Stimulated activated naive CD8-positive, alpha-beta T cell treated with anti-CD3 and anti-CD28 coated beads, Interleukin-15, Interleukin-2, amounts not matched to agents 100 U/mL and 50 U/mL, for 24 hours (primary cell): Measurements from ENCODE around the gene CYBA.

Experiments used
- ATAC-seq: fragments of 150-1000 bp; cut with Tn5 transposase; one replicate; pipeline ENCODE4 v1.10.0; 2021
- DNase-seq: peaks from one replicate; pipeline ENCODE4 v3.0.0; 2021

The CYBA gene

DNA sequence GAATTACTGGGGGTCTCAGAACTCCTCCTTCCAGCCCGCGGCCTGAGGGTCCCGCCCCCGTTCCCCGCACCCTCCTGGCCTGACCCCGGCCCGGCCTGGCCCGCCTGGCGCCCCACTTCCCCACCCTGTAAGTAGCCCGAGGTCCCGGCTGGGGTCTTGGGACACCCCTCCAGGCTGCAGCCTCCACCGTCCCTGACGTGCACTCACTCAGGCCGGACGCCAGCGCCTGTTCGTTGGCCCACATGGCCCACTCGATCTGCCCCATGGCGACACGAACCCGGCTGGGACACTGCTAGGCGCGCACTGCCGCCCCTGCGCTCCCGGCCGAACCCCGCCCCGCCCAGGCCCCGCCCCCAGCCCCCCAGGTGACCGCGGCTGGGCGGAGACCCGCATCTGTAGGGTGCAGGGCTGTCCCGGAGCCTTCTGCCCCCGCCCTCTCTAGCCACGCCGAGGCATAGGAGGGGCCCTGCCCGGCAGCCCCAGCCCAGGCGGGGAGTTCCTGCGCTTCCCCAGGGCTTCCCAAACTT is at the start of gene CYBA:
Gene CYBA, minus strand, starts transcription at position 305 of the 527 bp plus-strand sequence. Its CDS starts 40 bp downstream, at position 265.
- peak; percentile 92 for ATAC-seq
- DNase-seq, result peak; percentile 90

DNA sequence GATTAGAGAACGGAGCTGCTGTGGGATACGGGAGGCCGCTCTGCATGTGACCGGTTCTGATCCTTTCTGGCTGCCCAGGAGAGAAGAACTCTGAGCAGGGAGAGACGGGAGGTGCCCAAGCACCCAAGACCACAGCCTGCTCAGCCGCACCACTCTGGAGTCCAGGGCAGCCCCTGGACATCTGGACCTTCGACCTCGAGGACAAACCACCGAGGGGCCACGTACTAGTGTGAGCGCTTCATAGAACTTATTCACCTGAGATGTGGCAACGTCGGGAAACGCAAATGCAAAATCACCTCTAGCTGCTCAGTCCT is 49.4 kb upstream of the CYBA start:
- DNase-seq, result no peak
- no peak for ATAC-seq

DNA sequence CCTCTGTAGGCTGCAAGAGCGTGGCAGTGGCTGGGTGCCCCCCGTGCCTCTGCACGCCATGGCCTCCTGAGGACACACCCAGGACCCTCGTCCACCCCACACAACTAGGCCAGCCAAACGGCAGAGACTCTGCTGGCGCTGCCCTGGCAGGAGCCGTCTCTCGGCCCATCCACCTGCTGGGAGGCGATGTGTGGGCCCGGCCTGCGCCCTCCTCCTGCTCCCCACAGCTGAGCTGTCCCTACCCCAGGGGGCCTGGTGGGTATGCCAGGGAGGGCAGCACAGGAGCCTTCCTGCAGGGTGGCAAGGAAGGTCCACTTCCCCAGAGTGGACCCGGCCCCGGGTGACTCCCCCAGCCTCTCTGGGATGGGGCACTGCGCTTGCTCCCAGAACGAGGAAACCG is 48.3 kb upstream of the CYBA start:
- no peak for DNase-seq
- ATAC-seq, result no peak

DNA sequence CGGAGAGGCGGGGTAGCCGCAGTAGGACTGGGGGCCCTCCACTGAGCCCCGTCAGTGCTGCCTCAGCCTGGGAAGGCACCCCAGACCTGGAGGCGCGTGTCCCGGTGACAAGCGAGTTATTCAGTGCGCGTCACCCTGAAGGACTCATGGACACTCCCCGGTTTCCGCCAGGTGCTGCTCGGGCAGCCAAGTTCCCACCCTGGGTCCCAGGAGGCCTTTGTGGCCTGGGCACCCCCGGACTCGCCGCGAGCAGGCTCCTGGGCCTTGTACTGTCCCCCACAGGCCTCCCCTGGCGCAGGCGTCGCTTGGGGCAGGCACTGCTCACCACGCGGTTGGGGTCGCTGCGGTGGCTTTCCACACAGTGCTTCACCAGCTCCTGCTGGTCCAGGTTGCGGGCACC is 47.8 kb upstream of the CYBA start:
- DNase-seq, result no peak
- ATAC-seq, result no peak

DNA sequence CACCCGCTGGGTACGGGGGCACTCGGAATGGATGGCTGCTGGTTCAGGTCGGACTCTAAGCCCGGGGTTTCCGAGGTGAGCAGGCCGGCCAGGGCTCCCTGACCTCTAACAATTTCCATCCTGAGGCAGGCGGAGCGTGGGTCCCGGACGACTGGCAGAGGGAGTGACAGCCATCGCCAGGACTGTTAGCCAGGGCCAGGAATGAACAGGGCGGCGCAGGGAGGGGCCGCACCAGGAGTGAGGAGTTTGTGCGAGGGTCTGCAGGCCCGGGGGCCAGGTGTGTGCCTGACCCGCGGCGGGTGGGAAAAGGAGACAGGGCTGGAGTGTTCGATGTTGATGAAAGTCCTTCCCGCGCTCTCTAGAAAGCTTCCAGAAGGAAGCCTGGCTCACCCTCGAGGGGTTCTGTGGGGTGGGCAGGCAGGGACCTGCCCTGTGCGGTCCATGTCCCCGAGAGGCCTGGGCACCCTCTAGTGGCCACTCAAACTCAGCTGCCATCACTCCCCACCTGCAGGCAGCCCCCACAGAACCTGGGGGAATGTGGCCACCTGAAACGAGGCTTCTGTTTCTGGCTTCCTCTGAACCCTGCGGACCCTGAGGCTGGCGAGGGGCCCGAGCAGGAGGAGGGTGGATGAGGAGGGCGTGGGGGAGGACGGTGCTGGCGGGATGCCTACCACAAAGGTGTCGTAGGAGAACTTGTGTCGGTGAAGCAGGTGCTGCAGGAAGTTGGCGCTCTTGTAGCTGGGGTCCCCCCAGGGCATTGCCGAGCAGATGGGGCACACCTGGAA is 47.2 kb upstream of the CYBA start:
- ATAC-seq, result no peak
- DNase-seq, result no peak

DNA sequence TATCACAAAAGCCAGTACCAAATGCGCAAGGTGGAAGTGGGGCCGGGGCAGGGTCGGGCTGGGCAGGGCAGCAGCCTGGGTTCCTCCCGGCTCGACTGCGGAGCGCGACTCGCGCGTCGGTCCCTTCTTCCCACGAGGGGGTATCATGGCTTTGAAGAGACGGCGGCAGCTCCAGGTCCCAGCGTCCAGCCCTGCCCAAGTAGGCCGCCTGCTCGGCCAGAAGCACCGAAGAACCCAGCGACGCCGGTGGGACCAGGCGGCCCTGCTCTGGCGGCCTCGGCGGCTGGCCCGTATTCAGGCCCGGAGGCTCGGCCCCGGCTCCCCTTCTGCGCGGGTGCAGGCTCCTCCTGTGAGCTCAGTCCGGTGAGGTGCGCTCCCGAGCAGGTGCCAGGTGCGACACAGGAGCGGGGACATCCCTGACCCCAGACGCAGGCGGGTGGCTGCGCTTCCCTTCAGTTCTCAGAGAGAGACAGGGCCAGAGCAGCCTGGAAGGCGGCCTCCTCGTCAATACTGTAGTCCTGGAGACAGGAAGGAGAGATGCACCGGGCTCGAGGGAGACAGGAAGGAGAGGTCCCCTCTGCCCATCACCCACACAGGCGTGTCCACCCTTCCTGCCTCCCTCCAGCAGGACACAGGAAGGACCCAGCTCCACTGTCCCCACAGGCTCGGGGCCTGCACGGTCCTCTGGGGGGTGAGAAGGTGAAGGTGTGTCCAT is 46.4 kb upstream of the CYBA start:
- DNase-seq (no peak), ATAC-seq (no peak)

DNA sequence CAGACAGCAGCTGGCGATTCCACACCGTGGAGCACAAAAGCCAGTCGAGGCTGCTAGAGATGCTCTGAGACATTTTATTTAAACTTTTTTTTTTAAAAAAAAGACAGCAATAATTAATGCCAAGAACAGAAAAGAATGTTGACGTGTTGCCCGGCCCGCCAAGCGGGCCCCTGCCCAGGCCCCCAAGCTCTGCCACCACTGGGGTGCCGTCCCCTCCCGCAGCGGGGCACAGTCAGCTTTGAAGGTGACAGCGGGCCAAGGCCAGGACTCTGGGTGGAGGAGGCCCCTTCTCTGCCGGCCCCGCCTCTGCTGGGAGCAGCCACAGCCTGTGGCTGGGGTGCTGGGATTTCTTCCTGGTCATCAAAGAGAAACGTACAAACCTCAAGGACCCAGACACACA is 45.6 kb upstream of the CYBA start:
- no peak for ATAC-seq
- DNase-seq, result no peak

DNA sequence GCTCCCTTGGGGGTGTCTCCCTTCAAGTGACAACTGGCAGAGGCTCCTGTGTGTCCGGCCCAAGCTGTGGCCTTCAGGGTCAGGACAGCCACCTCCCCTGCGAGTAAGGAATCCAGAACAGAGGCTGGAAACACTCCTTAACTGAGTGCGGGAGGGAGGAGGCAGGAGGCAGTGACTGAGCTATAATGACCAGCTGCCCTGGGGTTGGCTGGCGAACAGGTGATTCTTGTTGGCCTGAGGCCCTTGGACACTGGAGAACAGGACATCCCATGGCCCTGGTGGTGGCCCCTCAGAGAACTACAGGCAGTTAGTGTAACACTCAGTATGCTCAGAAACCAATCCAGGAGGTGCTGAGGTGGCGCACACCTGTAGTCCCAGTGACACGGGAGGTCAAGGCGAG is 44.9 kb upstream of the CYBA start:
- DNase-seq, result no peak
- no peak for ATAC-seq

DNA sequence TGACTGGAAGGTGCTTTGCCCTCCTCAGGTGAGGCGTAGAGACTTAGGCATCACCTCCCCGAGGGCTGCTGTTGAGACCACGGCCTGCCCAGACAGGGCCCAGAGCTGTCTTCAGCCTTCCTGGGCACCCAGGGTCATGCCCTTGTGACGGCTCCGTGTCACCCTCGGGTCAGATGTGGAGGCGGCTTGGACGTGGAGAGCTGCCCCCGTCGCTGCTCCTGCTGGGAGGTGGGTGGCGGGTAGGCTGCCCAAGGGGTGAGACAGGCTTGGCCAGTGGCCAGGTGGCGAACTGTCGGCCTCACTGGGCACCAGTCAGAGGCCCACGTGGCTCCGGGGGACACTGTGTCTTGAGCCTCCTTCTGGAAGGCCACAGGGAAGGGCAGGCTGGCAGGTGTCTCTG is 44.4 kb upstream of the CYBA start:
- ATAC-seq (no peak), DNase-seq (no peak)

DNA sequence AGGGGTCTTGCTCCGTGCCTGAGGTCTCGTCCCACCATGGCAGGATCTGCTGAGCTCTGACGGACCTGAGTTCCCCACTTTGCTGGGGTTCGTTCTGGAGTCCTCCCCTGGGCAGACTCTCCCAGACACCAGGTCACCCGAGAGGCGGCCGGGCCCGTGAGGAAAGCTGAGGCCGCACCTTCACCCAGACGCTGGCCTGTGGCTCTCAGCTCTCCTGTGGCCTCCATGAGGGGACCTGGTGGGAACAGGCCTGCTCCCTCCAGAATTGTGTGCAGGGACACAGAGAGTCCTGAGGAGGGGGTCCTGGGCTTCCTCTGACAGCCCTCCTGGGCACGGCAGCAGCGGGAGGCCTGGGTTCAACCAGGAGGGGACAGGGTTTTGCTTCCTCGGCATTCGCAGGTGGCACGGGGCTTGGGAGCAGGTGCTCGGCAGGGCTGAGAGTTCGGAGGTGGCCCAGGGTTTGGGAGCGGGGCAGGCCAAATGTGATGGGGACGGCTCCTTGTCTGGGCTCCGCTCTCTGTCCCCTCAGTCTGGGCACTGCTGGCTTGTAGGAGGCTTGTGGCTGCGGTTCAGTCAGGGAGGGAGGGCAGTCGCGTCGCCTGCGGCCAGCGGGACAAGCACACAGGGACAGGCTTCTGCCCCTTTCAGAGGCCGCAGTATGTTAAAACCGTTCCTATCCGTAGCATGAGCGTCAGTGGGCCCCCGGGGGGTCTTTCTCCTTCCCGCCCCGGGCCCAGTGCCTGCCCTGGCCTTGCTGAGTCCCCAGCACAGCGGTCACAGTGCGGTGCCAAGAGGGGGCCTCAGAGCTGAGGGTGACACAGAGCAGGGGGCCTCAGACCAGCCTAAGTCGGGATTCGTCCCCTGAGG is 43.6 kb upstream of the CYBA start:
- ATAC-seq (no peak), DNase-seq (no peak)

DNA sequence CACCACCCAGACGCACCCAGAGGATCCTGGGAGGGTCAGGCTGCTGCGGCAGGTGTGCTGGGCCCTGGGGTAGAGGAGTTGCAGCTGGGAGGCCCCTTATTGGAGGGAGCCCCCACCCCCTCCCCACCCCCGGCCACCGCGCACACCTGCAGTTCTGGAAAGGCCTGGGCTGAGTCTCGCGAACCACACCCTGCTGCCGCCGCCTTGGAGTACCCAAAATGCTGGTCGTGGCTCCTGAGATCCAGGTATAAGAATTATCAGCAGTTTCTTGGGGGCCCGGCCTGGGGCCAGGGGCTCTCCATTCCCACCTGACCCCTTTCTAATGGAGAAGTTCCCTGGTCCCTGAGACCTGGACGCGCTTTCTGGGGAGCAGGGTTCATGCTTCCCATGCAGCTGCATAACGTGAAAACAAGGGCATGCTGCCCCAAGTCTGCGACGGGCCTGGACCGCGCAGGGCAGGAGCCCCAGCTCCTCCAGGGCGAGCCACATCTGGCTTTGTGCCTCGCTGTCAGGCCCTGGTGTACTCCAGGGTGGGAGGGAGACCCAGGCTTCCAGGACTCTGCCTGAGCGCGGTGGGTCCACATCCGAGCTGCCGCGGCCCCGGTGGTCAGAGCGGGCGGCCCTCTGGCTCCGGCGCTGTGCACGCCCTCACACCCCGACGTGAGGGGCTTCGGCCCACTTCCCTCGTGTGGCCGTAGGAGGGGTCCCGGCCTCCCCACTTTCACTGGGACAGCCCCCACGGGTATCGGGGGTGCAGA is 42.7 kb upstream of the CYBA start:
- ATAC-seq, result no peak
- DNase-seq, result no peak

DNA sequence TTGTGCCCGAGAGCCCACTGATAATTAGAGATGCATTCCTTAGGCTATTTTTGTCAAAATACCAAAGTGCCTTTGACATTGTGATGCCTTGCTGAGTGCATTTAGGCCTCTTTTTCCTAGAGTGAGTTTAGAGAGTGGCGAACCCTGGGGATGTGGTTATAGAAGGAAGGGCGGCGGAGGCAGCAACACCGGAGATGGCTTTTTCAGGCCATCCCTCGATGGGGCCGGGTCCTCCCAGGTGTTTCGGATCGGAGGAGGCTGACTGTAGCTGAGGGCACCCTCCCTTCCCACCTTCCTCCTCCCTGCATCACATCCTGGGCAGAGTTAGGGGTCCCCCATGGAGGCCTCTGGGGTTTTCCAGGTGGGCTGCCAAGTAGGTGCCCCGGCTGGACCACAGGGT is 42.0 kb upstream of the CYBA start:
- no peak for ATAC-seq
- no peak for DNase-seq

DNA sequence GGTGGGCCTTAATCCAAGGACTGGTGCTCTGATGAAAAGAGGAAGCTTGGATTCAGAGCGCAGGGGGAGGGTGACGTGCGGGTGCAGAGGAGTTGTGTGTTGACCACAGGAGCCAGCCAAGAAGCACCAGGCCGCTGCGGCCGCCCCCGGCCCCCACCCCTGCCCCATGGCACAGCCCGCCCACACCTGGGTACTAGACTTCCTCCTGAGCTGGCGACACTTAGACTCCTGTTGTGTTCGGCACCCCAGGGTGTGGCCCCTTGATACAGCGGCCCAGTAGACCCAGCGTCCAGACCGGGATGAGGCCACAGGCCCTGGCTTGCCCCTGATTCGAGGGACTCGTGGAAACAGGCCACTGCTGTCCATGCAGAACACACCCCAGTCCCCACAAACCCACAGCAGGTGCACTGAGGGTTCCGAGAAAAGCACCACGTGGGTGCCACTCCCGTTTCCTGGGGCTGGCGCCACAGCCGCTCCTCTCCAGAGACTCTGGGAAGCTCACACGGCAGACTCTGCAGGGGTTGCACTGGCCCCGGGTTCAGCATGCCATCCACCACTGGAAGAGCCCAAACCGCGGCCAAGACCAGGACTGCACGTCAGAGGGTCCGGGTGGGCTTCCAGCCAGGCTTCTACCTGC is 41.2 kb upstream of the CYBA start:
- ATAC-seq (peak; percentile 19), DNase-seq (peak; percentile 40)

DNA sequence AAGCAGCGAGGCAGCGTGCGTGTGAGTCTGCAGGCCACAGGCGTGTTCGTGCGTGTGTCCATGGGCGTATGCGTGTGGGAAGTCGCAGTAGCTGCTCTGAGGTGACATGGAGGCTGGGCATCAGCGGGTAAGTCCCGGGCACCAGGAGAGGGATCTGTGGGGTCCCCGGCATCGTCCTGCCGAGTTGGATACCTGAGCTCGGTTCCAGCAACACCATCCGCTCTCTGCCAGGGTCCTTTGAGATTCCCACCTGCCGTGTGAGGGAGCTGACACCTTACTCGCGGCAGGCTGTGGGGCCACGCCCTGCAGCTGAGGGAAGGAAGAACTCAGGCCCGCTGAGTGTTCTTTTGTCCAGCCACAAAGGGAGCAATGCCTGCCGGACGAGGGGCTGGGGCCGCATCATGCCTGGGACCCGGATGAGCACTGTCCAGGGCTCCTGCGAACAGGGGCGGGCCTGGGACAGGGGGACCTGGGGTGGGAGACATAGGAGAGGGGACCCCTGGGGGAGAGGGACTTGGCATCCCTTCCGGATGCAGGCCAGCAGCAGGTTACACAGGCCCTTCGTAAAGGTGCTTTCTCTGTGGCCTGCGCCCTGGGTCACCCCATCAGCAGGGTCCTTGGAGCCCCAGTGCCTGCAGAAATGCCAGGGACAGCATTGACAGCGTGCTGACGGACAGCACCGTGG is 40.4 kb upstream of the CYBA start:
- ATAC-seq (no peak), DNase-seq (no peak)

DNA sequence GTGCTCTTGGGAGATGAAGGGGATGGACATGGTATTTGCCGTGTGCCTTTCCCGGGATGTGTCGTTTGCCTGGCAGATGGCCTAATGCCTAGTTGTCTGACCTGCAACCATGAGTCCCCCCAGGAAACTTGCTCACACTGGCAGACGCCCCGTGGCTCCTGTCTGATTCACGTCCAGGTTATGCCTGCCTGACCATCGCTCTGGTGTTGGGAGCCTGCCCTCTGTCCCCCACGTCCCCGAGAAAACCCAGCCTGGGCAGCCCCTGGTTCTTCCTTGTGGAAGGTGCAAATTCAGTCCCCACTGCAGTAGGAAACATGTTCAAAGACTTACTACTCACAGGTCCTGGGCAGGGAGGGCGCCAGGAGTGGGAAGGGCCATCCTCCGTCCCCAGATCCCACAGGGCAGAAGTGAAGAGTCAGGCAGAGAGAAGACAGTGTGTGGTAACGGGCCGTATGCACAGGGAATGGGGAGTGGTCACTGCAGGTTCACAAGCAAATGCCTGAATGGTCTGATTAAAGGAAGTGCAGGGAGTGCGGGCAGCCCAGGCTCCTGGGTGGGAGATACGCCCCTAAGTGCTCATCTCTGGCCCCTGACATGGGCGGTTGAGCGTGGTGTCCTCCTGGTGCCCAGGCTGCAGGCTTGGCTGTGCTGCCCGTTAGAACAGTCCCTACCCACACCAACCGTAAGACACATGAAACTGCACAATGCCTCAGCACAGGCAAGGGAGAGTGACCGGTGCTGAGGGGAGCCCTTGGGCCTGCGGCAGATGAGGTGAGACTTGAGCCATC is 39.7 kb upstream of the CYBA start:
- no peak for DNase-seq
- ATAC-seq, result no peak

DNA sequence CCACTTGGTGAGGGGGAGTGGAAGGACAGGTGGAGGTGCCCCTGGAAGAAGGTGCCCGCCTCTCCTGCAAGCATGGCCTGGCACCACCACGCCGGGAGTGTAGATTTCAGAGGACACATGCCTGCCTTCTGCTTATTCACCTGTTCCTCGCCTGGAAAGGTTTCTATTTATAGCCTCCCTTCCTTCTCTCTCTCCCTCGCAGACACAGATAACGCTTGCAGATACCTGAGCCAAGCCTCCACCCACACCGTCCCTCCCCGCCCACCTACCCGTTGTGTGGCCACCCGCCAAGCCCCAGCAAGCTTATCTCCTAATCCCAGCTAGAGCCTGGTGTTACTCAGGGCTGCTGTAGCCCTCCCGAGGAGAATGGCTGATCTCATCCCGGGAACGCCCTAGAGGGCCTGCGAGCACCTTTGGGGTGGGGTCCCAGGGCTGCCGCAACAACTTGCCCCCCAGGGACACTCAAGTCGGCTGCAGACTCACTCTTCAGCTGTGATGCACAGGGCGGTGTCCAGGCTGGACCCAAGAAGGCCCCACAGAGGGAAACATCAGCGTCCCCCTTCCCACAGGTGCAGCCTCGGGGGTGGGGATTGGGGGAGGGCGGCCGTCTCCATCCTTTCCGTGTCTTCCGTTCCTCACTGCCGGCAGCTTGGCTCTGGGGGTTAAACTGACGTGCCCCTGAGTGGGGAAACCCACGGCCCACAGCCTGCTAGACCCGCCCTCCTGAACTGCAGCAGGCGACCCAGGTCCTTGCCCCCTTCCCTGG is 37.3 kb upstream of the CYBA start:
- DNase-seq (no peak), ATAC-seq (no peak)

DNA sequence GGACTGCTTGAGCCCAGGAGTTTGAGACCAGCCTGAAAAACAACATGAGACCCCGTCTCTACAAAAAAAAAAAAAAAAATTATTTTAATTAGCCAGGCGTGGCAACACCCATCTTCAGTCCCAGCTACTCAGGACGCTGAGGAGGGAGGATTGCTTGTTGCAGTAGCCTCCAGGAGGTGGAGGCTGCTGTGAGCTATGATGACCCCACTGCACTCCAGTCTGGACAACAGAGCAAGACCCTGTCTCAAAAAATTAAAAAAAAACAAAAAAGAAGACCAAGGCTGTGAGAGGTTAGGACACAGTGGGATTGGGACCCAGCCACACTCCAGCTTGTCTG is 36.8 kb upstream of the CYBA start:
- ATAC-seq, result no peak

DNA sequence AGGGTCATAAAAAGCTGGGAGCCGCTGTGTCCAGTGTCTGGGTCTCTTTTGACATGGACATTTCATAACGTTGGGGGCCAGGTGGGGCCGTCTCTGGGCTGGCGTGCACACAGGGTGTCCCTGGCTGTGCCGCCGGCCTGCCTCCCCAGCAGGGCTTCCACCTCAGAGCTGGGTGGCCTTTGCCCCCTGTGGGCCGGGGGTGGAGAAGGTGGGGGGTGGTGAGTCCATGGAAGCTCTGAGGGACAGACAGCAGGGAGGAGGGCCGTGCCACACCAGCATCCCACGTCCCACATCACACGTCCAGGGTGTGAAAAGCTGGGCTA is 36.4 kb upstream of the CYBA start:
- ATAC-seq, result no peak
- no peak for DNase-seq

More for the DNA sequence above, 36.8 kb upstream of the CYBA start:
- DNase-seq, result no peak

DNA sequence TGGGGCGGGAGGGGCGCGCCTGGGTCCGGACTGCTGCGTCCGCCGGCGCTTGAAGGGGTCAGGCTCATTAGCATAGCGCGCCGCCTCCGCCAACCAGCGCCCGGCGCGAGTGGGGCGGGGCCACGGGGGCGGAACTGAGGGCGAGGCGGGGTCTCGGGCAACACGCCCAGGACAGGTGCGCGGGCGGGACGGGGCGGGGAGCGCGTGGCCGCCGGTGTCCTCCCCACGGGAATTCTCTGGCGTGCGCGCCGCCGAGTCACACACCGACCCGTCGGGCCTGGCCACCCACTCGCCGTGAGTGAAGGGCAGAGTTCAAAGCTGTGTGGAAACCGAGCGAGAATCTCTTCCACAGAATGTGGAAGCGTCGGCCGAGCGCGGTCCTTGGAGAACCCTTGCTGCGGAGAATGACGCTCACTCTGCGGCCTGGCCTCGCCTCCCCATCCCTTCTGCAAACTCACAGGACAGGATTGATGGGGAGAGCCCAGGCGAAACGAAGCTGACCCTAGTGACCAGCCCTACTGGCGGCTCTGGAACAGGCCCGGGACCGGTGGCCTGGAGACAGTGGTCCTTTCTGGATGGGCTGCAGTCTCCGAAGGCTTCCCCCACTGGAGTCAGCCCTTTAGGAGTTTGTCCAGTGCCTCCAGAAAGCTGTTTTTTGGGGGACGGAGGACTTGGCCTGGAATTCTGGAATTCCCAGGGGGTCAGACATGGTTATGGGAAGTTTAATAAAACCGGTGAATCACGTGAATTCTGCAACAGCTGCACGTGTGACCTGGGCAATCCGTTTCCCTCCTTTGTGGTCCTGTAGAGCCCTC is 35.8 kb upstream of the CYBA start, which contains the start of gene SNAI3:
Gene SNAI3, minus strand, starts transcription at position 69 of the 815 bp plus-strand sequence. CDS start 101 bp downstream, outside the sequence.
- DNase-seq, result peak; percentile 93
- ATAC-seq, result peak; percentile 80
